Inferior parietal cortex (tissue), 1 donor: ENCODE results near the gene IL21.
"Not testable (repeated sequence)": the region's sequence is repeated elsewhere in the genome, so short reads cannot be mapped to it uniquely, and the experiment has no call there.

Experiments
- DNase-seq: peaks from one replicate; pipeline ENCODE4 v3.0.0-alpha.2; 2016; ENCODE audit errors: extremely low spot score

The IL21 gene

DNA sequence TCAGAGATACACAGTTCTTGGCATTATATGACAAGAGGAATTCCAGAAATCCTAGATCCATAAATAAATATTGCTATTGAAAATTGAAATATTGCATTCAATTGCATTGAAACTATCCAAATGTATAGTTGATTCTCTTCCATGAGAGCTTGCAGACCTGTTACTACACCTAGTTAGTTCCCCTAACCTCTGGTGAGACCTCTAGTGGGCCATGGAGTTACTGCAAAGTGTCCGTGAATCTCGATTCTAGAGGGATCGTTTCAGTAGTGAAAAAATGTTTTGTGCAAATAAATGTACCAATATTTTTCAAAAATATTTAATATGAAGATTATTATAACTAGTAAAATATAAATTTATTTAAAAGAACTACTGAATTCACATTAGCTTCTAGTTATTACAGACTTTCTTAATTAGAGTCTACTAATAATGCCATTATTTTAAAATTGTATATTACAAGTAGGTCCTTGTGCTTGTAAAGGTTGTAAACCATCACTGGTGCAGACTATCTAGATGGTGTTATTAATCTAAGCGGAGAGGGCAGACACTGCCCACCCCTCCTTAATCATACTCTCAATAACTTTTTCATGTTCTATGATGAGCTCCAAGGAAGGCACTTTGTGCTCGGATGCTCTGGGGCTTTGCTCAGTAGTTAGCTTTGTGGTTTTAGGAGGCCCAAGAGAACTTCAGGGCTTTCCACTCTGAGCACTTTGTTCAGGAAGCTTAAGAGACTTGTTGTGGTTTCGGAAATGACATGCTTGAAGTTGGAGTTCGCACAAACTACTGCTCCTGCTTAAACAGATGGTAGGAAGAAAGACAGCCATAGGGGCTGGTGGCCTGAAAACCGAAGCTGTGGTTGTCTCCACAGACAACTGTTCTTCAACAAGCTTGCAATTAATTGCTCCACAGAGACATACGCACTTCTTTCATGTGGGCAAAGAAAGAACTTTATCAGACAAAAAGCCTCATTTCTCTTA is 42.8 kb downstream of the IL21 start:
- DNase-seq, result peak; percentile 73

DNA sequence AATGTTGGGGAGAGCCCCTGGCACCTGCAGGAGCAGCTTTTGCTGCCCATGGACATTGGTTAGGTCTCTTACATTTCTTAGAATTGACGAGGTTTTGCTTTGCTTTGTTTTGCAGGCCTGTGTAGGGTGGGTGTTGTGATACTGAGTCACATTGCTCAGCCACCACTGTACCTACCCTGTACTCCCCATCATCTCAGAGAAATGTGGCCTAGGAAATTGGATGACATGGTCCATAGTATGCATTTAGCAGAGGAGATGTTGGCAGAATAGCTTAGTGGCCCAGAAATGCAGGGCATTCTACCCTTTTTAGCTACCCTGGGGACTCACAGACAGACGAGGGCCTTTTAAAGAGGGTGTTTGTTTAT is 43.7 kb downstream of the IL21 start:
- DNase-seq, result no peak

DNA sequence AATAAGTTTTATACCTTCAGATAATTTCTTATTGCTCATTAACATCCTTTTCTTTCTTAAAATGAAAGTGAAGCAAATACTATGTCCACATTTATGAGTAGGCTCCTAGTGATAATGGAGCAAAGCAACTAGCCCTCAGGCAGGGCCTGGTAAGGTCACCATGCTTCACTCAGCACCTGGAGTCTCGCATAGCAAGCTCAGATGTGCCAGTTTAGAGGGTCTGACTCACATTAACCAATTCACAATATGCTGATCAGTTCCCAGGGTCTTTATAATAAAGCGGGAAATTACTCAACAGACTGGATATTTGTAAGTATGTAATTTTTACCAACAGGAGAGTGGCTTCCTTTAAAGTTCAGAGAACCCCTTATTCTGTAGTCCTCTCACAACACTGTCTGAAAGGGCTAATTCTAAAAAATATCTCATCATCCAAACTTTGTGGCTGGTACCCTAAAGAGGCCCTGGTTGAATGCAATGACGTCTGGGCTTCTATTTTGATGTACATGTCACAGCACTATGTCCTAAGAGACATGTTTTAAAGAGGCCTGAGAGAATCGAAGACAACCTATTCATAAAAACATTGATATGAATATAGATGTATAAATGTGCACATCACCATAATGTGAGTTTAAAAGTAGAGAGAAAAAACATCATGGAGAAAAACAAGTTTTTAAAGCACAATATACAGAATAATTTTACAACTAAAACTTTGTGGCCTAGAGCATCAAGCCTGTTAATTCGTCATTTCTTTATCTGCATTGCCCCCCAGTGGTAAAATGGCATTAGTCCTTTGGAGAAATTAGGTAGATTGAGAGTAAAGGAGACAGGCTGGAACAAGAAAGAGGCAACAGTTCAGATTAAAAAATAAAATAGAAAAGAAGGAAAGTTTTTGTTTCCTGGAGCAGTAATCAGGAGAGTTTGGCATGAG is 44.3 kb downstream of the IL21 start:
- DNase-seq, result peak; percentile 87

DNA sequence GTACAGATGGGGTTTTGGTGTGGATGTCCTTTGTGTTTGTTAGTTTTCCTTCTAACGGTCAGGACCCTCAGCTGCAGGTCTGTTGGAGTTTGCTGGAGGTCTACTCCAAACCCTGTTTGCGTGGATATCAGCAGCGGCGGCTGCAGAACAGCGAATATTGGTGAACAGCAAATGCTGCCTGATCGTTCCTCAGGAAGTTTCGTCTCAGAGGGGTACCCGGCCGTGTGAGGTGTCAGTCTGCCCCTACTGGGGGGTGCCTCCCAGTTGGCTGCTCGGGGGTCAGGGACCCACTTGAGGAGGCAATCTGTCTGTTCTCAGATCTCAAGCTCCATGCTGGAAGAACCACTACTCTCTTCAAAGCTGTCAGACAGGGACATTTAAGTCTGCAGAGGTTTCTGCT is 46.5 kb downstream of the IL21 start:
- not testable (repeated sequence) for DNase-seq

DNA sequence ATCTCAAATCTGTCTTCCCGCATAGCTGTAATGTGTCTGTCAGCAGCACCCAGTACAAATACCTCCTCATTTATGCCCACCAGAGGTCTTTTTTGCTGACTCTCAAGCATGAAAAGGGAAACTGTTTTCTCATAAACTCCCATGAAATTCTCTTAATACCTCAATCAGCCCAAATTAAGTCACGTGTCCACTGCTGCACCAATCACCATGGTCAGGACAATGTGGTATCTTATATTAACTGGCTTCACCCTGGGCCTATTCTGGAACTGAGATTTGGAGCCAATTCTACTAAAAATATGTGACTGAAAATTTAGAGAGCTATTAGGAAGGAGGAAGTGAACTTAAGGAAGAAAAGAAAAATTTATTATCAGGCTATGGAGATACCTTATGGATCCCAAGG is 58.4 kb downstream of the IL21 start:
- DNase-seq, result no peak
